ENCODE data around the gene PLD3.

- TF ChIP-seq CTCF (IDR thresholded peaks at IDR 0.05) (no peak), POLR2A (IDR thresholded peaks at IDR 0.05) (no peak)
These were observed 16.5 kb downstream of the PLD3 start for GRCh38 chr19:40365010-40365409.
